Measurements from ENCODE around the gene GPR148. TPM values are rescaled to one million over a fixed set of nuclear protein-coding genes. Genes with fewer than 3 reads are reported as not detected.

GPR148 gene
- total and polyA plus RNA-seq, 2 of the 4 experiments (the other 2 are of a cell fraction): not detected

- dilution Hi-C loops (cut with HindIII; ENCODE audit: low sequenced_read_pairs, unreplicated experiment): no loop called here
Observed at GRCh38 chr2:130756874-130757668, 28.2 kb downstream of the GPR148 start.

More at GRCh38 chr2:130756874-130757668, 28.2 kb downstream of the GPR148 start:
- Histone ChIP-seq H4K20me1 (ENCODE audit: insufficient read depth, low read length) (no peaks in the 10 kb centered on the region), H3K4me2 (ENCODE audit: low read depth, low read length) (no peak overlapping the region), H2BK15ac (ENCODE audit: low read depth, low read length) (no peak overlapping the region), H3K23ac (ENCODE audit: low read depth, low read length) (no peak overlapping the region), H4K91ac (ENCODE audit: insufficient read depth, low read depth, low read length) (no peak overlapping the region), H3K9me1 (ENCODE audit: insufficient read depth, low read length) (no peaks in the 10 kb centered on the region), H3K14ac (replicated peaks; ENCODE audit: low read depth, low read length) (no peak overlapping the region), H3K4me3 (ENCODE audit: insufficient read depth, low read depth, low read length) (no peak overlapping the region), H3K4ac (ENCODE audit: low read depth, low read length) (no peak overlapping the region), H3K79me1 (ENCODE audit: low read depth in 1 of 2, low read length in 2 of 2) (no peaks in the 10 kb centered on the region), H2AK5ac (ENCODE audit: low read depth, low read length) (no peak overlapping the region), H4K5ac (ENCODE audit: low read depth, low read length) (no peak overlapping the region), H2BK5ac (ENCODE audit: low read depth, low read length, poor library complexity, severe bottlenecking) (no peak overlapping the region), H3K27ac (ENCODE audit: insufficient read depth, low read length) (no peak overlapping the region), H2AFZ (replicated peaks; ENCODE audit: low read length, poor library complexity) (no peak overlapping the region), H2BK120ac (ENCODE audit: low read depth, low read length) (no peak overlapping the region), H3K4me1 (ENCODE audit: control insufficient read depth, insufficient read depth, low read length) (peaks cover 2% of the 10 kb centered on the region; the same call in 1 of the 2 replicates), H2AK9ac (replicated peaks; ENCODE audit: low read depth, low read length, poor library complexity) (no peak overlapping the region), H3K18ac (ENCODE audit: low read depth, low read length) (no peak overlapping the region), H3K9ac (ENCODE audit: low read depth, low read length) (no peak overlapping the region), H3K36me3 (ENCODE audit: control insufficient read depth, insufficient read depth, low read length) (no peaks in the 10 kb centered on the region), H3K56ac (ENCODE audit: extremely low read depth, insufficient read depth, low read length) (no peak overlapping the region), H3K27me3 (ENCODE audit: control insufficient read depth, insufficient read depth, low read length) (peaks cover 8% of the 10 kb centered on the region), H4K8ac (ENCODE audit: low read depth in 2 of 2, low read length in 2 of 2) (no peak overlapping the region), H2BK20ac (ENCODE audit: low read depth, low read length) (no peak overlapping the region), H3K9me3 (ENCODE audit: control insufficient read depth, insufficient read depth, low read length) (no peaks in the 10 kb centered on the region)
- intact Hi-C loops (cut with micrococcal nuclease) (no loop called here), in situ Hi-C loops (cut with MboI; ENCODE audit: low sequenced_read_pairs) (no loop called here)
- BruUV-seq (replicated peaks): no TSS peak
- ChIA-PET CTCF (no interaction called here), POLR2A (ENCODE audit: unreplicated experiment) (no interaction called here)
- WGBS, 2 experiments (ENCODE audit: extremely low coverage in 2 of 2, insufficient read length in 1 of 2): 20% methylated on average over 1 of the region's 16 CpGs; no CpG with 5 or more reads in 1 of the 2 experiments
- TF ChIP-seq POLR2A (IDR thresholded peaks at IDR 0.05; ENCODE audit: low read depth, low read length) (no peak), FOS (IDR thresholded peaks at IDR 0.05; ENCODE audit: low read depth, low read length) (no peak), RFX5 (IDR thresholded peaks at IDR 0.05; ENCODE audit: low read depth, low read length) (no peak), BHLHE40 (IDR thresholded peaks at IDR 0.05; ENCODE audit: low read depth, low read length) (no peak), CTCF (conservative IDR thresholded peaks at IDR 0.05; ENCODE audit: low read depth, low read length) (no peak), CHD1 (IDR thresholded peaks at IDR 0.05; ENCODE audit: low read depth, low read length) (no peak), ELK1 (IDR thresholded peaks at IDR 0.05; ENCODE audit: borderline replicate concordance, low read depth, low read length) (no peak), USF2 (IDR thresholded peaks at IDR 0.05; ENCODE audit: low read depth, low read length) (no peak), SMC3 (IDR thresholded peaks at IDR 0.05; ENCODE audit: low read depth, low read length) (no peak), MAFK (IDR thresholded peaks at IDR 0.05; ENCODE audit: low read depth, low read length) (no peak), NFE2L2 (IDR thresholded peaks at IDR 0.05; ENCODE audit: low read depth, low read length) (no peak), RAD21 (IDR thresholded peaks at IDR 0.05; ENCODE audit: low read length) (no peak)
- ATAC-seq (ENCODE audit: low read depth) (no peak), DNase-seq (no peak)

All from IMR-90 (cell line).